Uterus (tissue), 2 donors: Measurements from ENCODE around the gene THSD8.

ENCODE experiments used
- POLR2A ChIP-seq, 2 donors: fragments of 450-650 bp; IDR thresholded peaks; one replicate each; pipeline ENCODE4 v1.6.1; 2016; ENCODE audit warnings: antibody characterized with exemption in 2 of 2, mild to moderate bottlenecking in 1 of 2, moderate library complexity in 1 of 2
- TF ChIP-seq, protein P1 (sequence below), 4 experiments: fragments of 200-600 bp in 2 of 4; fragments of 450-650 bp in 2 of 4; sonication (generic) in 2 of 4; IDR thresholded peaks; one replicate each; pipeline ENCODE4 v1.5.1; 2016 to 2019; ENCODE audit warnings: antibody characterized with exemption in 4 of 4, mild to moderate bottlenecking in 2 of 4, moderate library complexity in 1 of 4

DNA sequence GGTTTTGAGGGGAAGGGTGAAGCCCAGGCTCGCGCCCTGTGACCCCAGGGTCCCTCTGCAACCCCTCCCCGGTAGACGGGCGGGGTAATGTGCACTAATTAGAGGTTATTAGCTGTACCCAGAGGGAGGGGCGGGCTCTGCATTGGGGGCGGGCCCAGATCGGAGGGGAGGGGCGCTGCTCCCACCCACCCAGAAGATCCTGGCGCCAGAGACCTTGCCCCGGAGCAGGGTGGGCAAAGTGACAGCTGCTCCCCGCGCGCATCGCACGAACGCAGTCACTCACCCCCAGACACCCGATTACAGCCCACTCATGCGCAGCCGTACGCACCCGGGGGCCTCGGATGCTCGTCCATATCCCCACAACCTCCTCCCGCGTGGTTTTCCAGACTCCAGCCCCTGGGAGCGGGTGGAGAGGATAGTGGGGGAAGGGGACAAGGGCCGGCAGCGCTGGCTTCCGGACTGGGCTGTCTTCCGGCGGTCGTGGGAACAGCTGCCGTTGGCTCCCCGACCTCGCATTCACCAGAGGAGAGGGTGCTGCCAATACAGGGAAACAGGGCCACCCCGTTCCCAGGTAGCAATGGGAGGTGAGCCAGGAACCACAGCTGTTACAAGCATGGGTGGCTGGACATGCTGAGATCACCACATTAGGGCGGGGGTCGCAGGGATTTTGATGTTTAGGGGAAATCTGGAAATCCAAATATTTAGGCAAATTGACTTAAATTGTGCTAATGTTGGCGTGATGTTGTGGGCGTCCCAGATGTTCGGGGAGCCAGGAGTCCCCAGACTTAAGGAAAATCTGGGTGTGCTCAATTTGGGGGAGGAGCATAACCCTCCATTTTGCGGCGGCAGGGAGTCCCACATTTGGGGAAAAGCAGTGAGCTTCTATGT is 23.6 kb upstream of the THSD8 start:
- peak in 1 of 2 donors; percentile 31 for TF ChIP-seq POLR2A (IDR thresholded peaks at IDR 0.05)
- TF ChIP-seq, protein P1, sequence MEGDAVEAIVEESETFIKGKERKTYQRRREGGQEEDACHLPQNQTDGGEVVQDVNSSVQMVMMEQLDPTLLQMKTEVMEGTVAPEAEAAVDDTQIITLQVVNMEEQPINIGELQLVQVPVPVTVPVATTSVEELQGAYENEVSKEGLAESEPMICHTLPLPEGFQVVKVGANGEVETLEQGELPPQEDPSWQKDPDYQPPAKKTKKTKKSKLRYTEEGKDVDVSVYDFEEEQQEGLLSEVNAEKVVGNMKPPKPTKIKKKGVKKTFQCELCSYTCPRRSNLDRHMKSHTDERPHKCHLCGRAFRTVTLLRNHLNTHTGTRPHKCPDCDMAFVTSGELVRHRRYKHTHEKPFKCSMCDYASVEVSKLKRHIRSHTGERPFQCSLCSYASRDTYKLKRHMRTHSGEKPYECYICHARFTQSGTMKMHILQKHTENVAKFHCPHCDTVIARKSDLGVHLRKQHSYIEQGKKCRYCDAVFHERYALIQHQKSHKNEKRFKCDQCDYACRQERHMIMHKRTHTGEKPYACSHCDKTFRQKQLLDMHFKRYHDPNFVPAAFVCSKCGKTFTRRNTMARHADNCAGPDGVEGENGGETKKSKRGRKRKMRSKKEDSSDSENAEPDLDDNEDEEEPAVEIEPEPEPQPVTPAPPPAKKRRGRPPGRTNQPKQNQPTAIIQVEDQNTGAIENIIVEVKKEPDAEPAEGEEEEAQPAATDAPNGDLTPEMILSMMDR (IDR thresholded peaks at IDR 0.05): no peak
